GM21381 (cell line): ENCODE measurements around the gene CHI3L1.

ENCODE experiments used
- ATAC-seq: cut with Tn5 transposase; IDR thresholded peaks from one replicate; pipeline ENCODE4 v1.9.1; 2021; ENCODE audit warnings: mild to moderate bottlenecking, moderate library complexity; ENCODE audit not compliant: unreplicated experiment

CHI3L1 gene

DNA sequence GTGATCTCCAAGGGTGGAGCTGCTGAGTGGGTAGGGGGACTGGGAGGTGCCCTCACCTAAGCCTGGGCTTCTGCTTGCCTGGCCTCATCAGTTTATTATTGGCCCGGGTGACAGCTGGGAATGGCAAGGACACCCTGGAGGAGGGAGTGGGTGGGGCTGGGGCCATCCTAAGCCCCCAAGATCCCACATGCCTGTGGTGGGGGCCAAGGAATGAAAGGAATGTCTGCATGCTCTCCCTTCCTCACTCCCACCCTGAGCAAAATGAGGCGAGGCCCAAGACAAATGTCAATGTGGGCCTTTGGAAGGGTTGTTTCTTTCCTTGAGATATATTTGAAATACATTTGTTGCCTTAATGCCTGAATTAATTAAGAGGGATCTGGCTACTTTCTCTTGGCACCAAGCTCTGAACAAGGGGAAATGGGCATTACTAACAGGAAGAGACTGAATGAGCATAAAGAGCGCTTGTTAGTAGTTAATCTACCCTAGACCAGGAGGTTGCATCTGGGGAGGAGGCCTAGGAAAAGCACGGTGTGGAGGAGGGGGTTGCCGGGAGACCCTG lies 19.7 kb upstream of the CHI3L1 start:
- no peak for ATAC-seq

DNA sequence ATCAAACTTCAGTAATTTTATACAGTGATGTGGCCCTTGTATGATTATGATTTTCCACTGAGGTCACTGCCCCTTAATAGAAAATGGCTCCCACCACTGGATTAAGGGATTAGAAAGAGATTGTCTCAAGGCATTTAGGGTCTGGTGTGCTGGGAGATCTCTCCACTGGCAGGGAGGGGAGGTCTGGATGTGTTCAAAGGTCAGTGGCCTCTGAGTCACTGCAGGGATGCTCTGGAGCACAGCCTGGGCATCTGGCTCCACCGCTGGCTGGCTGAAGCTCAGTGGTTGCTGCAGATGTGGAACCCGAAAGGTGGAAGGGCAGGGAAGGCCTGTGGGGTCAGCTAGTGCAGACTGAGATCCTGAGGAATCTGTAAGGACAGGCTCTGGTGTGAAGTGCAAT lies 18.3 kb upstream of the CHI3L1 start:
- no peak for ATAC-seq

DNA sequence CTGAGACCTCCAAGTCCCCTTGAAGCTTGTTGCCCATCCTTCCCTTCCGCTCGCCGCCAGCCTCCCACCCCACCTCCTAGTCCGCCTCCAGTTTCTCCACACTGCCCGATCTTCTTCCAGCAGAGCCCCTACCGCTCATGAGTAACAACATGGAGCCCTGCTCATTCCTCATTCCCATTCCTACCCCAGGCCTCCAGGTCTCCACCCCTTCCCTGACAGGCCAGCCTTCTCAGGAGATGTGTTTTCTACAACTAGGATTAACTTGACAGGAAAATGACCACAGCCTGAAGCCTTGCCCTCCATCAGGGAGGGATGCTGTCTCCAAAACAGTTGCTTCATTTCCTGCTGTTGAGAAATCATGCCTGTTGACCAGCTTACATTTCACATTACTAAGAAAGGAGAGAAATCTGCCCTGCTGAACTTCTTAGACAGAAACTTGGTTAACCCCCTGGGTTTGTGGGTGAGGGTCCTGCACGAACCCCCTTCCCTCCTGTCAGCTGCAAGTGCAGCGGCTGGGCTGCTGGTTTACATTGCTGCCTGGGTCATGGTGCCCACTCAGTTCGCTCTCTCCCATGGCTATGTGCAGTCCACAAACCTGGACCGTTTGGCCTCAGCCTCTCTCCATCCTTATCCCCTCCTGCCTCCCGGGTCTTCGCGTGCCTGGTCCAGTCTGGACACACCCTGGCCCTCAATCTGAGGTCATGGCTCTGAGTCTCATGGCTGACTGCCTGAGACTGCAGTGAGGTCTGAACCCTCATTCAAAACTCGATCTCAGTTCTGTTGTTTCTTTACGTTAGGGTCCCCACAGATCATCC lies 16.1 kb upstream of the CHI3L1 start:
- no peak for ATAC-seq

DNA sequence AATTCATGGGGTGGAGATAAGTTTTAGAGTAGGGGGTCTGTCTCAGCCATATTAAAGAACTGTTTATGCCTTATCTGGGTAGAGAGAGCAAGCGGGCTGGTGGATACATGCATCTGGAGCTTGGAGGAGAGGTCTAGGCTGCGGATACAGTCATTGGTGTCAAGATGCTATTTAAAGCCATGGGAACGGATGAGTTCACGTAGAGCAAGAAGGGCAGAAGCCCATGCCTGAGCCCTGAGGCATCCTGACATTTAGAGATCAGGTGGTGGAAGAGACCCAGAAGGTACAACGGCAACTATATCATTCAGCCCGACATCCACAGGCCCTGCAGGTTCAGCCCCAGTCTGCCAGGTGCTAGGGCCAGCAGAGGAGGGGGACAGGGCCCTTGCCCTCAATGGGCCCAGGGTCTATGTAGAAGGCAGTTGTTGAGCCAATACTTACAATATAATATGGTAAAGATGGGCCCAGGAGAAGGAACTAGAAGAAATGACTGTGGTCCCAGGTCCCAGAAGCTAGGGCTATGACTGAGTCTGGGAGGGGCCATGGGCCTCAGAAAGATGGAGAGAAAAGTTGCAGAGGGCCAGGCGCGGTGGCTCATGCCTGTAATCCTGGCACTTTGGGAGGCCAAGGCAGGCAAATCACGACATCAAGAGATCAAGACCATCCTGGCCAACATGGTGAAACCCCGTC lies 15.2 kb upstream of the CHI3L1 start:
- ATAC-seq = no peak

DNA sequence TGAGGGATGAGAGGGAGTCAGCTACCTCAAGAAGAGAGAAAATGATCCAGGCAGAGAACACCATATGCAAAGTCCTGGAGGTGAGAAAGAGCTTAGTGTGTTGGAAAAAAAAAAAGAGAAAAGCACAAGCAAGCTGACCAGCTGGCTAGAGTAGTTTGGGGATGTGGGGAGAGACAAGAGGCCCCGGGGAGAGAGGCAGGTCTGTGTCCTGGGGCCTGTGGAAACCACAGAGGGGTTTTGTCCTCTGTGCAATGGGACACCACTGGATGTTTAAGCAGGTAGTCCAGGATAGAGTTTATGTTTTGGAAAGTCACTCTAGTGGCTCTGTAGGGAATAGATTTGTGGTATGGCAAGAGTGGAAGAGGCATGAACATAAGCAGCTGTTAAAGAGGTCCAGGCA lies 14.4 kb upstream of the CHI3L1 start:
- no peak for ATAC-seq

DNA sequence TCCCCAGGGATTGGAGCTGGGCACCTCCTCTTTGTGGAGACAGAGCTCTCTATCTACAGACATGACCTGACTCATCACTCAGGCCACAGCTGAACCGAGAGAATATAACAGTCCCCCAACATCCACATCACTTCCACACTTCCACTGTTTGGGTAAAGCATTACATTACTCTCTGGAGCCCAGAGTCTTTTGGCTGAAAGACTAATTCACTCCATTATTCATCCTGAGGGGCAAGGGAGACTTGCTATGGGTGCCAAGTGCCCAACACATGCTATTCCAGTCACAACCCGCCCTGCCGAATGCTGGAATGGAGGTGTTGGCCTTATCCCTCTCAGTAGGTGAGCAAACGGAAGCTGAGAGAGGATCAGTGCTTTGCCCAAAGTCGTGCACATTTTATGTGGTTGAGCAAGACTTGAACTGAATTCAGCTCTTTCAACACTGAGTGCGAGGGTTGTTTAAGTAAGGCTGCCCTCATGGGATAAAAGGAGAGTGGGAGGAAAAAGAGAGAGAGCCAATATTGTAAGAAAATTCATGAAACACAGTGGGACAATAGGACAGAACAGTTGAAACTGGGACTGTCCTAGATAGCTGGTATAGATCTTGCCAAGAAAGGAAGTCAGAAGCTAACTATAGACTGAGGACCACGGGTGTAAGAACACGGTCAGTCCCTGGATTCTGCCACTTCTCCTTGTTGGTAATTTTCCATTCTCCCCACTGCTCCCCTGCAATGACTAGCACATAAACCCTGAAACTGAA lies 13.5 kb upstream of the CHI3L1 start:
- ATAC-seq = no peak

DNA sequence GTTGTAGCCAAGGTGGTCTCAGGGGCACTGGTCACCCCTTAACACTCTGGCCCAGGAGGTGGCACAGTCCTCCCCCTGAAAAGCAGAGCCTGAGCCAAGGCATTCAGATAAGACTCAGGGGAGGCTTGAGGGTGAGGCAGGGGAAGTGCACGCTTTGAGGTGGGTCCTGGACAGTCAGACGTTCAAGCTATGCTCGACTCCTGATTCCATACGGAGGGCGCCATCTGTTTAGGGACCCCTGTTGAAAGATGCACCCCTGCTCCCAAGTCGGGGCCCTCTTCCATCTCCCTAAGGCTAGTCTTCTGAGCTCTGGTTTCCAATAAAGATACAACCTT lies 12.9 kb upstream of the CHI3L1 start:
- no peak for ATAC-seq

DNA sequence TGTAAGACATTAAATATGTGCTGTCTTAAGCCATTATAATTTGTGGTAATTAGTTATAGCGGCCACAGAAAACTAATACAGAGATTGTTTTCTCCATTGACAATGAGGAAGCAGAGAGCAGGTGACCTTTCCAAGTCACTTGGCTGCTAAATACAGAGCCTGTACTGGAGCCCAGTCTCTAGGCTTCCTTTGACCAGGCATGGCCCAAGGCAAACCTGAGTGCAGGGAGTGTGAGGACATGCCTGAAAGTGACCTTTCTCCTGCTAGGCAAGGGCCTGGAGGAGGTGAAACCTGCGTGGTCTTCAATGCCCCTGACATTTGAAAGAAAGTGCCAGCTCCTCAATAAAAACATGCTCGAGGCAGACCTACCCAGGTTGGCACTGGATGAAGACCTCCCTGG lies 12.5 kb upstream of the CHI3L1 start:
- no peak for ATAC-seq

DNA sequence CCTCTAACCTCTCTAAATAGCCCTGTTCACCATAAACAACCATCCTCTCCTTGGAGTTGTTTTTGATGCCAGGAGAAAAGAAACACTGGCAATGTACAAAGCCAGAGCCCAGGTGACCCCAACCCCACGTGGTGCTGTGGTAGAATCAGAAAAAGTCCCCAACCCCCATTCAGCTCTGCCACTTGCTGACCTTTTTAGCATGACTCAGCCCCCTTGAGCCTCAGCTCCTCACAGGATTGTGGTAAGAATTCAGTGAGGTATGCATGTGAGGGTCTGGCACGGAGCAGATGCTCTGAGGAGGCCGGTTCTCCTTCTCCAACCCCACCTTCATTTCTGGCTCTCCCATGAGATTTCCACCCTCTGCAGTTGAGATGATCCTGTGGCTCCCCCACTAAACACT lies 11.1 kb upstream of the CHI3L1 start:
- no peak for ATAC-seq

DNA sequence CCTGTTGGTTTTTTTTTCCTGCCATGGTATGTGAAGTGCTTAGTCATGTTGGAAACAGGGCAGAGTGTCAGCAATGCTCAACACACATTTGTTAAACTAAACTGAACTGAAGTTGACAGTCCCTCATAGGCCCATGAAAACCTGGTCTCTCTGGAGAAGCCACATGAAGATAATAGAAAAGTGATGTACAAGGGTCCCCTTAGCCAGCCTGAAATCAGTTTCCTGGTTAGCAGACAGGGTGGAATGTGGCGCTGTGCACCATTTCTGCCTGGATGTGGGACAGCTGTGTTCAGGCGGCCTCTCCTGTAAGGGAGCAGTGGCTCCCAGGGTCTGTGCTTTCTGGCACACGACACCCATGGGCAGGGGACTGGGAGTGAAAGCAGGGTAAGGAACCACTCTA lies 9.9 kb upstream of the CHI3L1 start:
- ATAC-seq = no peak

DNA sequence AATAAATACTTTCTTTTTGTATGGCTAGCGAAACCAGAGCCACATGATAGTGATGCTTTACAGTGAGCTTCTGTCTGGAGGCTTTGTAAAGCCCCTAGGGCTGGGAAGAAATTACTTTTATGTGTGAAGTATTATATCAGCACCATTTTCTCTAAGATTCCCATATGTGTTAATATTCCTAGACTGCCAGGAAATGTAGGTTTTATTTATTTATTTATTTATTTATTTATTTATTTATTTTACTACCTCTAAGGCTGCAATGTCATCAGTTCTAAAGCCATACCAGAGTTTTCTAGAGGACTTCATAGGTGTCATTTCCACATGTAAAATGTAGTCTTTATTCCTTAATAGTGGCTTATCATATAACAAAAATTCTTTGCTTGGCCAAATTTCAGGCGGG lies 4.4 kb upstream of the CHI3L1 start:
- no peak for ATAC-seq

DNA sequence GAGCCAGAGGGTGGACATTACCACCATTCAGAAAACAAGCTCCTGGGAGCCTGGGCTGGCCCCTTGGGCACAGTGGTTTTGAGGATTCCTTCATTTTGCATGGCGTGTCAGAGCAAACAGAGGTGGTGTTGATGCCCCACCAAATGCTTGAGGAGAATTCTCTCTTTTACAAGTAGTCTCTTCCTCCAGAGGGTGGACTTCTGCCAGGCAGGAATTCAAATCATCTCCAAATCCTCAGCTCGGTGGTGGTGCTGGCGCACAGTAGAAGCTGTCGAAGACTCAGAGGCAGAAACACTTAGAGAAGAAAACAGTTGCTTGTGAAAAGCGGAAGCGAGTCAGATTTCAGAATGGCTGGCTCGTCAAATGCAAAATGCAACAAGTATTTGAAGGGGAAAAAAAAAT lies 3.4 kb upstream of the CHI3L1 start:
- no peak for ATAC-seq

DNA sequence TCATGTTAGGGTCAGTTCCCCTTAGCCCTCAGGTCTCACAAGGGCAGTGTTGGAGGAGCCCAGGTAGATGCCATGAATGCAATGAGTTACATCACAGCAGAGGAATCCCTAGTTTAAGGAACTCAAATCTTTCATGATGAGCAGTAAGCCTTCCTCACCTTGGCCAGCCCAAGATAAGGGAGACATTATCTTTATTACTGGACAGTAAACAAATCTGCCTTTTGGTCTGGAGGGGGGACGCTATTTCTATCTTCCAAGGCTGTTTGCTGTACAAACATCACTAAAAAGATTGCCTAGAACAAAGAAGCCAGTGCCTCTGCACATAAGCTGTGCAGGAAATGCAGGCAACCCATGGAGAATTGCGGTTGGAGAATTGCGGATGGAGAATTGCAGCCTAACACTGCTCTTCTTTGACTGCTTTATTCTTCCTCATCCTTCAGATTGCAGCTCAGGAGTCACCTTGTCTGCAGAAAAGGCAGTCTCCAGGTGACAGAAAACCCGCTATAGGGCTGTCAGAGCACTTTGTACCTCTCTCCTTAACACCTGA lies 2.3 kb upstream of the CHI3L1 start:
- ATAC-seq = no peak

DNA sequence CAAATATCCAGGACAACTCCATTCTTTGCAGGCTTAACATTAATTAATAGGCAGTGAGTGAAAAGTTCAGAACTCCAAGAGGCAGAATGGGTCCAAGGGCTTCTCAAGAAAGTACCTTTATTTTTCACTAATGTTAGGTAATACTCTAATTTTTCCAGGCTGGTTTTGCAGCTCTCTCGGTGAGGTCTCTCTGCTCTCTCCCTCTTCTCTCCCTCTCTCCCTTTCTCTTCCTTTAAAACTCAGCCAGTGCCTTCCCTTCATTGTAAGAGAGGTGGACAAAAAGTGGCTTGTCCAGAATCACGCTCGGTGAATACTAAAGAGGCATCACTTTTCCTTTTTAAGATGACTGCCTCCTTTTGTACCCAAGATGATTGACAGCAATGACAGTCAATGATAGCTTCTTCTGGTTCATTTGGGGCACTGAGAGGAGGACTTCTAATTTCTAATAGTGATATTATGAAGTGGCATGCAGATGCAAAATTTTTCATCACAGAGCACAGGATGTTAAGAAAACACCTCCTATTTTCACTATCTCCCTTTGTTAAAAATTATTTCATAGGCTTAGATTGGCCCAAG lies 1.3 kb upstream of the CHI3L1 start:
- no peak for ATAC-seq

DNA sequence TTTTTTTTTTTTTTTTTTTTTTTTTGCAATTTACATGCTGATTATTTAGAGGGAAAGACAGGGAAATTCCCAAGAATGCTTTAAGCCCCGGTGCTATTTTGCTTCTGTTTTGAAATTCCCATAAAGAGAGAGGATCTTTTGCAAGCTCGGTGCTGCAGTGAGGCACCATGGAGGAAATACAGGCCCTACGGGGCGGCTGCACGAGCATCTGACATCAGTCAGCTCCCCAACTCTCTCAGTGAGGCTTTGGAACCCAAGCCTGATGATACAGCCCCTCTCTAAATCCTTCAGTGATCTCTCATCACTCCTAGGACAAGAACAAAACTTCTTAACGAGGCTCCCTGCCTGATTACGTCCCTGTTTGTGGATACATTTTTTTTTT lies 791 bp upstream of the CHI3L1 start:
- no peak for ATAC-seq

DNA sequence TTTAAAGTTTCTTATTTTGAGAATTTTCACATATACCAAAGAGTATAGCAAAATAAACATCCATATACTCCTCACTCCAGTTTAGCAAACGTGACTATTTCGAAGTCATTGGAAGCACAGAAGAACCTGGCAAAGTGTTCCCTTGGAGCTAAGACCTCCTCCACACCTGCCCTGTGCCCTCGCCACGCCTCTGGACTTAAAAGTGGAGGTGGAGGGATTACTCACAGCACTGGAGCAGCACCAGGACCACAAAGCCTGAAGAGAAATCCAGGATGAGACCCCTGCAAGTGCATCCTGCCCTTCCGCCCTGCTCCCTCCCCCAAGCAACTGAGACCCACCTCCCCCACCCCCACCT lies 436 bp downstream of the CHI3L1 start:
- ATAC-seq = no peak

DNA sequence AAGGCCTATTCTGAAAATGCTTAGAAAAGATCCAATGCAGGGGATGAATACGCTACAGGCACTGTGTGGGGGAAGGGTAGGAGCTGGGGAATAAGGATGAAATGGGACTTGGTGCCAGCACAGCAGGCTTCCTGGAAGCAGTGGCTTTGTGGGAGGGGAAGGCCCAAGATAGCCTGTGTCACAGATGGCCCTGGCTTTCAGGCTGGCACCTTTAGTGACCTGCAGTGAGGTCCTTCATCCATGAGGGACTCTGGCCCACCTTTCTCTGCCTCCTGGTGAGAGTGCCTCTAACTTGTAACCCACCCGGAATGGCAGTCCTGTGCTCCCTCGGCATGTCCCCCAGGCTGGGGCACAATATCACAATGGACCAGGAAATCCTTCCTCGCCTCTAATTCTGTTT lies 919 bp downstream of the CHI3L1 start:
- no peak for ATAC-seq

DNA sequence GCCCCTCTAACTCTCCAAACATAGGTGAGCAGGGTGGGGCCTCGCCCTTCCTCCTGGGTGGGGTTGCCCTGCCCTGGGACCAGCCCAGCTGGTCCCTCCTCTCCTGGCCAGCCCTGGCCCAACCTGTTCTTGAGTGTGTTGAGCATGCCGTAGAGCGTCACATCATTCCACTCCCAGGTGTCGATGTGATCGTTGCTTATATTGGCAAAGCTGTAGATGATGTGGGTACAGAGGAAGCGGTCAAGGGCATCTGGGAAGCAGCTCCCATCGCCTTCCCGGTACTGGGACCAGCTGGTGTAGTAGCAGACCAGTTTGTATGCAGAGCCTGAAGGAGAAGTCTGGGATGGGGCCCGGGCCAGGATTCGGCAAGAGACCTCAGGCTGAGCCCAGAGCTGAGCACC lies 1.4 kb downstream of the CHI3L1 start:
- no peak for ATAC-seq

DNA sequence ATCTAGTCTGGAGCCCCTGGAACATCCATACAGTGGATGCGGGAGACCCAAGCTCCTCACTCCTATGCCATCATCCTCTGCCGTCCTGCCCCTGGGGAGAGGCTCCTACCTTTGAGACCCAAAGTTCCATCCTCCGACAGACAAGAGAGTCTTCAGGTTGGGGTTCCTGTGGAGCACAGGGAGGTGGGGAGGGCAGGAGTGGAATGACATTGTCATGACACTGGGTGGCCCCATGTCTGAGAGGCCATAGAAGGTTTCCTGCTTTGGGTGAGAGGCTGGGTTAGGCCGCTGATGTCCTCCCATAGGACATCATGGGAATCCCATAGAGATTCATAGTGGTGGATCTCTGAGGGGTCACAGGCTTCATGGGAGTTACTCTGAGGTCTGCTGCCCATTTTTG lies 2.0 kb downstream of the CHI3L1 start:
- no peak for ATAC-seq

DNA sequence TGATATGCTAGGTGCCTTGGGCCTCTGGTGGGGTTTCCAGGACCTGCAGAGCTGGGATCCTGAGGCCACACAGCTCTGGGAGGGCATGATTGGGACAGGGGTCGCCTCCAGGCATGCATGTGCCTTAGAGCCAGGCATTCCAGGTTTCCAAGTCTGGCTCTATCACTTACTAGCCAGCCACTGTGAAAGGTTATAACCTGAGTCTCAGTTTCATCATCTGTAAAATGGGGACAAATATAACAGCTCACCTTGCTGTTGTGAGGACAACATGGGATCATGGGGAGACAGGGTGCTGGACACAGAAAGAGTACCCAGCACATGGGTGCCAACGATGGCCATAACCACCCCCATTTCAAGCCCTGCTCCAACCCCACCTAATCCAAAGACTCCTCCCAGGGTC lies 2.7 kb downstream of the CHI3L1 start:
- ATAC-seq = no peak

DNA sequence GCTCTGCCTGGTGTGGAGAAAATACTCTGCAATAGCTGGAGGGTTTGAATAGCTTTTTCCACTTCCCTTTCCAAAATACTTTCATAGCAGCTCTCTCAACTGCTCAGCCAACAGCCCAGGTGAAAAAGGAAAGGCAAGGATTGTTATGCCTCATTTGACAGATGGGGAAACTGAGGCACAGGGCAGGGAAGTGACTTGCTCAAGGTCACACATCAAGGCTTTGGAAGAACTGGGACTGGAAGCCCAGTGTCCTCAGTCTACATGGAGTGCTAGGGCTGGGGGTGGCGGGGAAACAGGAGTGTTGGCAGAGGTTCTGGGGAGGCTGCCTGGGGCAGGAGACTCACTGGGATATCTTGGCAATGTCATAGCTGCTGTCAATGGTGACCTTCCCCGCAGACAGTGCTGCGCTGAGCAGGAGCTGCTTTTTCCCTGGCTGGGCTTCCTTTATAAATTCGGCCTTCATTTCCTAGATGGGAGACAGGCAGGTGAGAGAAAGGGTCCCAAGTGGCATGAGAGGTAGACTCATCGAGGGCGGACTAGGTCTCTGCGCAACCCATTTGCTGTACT lies 4.0 kb downstream of the CHI3L1 start:
- ATAC-seq = no peak
